Tongue (tissue), 2 donors: ENCODE results near the gene HES2. TPM values are rescaled to one million over a fixed set of nuclear protein-coding genes. Genes with fewer than 3 reads are reported as not detected.
"Not testable (repeated sequence)": the region's sequence is repeated elsewhere in the genome, so short reads cannot be mapped to it uniquely, and the experiment has no call there.

Experiments
- DNase-seq: peaks from one replicate; pipeline ENCODE4 v3.0.0-alpha.2; 2015
- total RNA-seq: library from RNA; depleted of rRNA; stranded (reverse); fragments of >200 nt; gene quantifications from one replicate; pipeline ENCODE4 v1.2.3, GENCODE V29; 2014

The HES2 gene, protein sequence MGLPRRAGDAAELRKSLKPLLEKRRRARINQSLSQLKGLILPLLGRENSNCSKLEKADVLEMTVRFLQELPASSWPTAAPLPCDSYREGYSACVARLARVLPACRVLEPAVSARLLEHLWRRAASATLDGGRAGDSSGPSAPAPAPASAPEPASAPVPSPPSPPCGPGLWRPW
- 3.2 TPM for total RNA-seq

DNA sequence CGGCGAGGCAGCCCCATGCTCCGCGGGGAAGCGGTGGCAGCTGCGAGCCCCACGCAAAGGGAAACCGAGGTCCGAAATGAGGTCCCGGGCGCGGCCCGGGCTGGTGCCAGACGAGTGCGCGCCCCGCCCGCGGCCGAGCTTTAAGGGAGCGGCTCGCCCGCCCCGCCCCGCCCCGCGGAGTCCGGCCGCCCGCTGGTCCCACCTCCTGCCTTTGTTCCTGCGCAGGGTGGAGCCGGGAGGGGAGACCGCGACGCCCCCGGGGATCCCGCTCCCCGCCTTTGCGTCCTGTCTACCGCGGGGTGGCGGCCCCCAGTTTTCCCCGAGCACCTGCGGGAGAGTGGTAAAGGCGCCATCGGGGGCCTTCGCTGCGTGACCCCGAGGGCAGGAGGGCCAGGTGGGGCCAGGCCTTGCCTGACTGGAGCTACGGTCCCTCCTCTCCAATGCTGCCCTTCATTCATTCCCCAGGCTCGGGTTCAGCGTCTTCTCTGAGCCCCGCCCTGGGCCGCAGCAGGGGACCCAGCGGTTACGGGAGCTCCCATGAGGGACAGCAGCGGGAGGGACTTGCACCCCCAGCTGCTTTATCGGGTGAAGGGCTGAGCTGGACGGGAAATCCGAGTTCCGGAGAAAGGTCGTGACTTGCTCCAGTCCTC is at the start of gene HES2:
HES2 (minus strand) TSS at position 116 of the 650 bp plus-strand sequence; CDS start at position 17, 99 bp downstream.
- no peak for DNase-seq

DNA sequence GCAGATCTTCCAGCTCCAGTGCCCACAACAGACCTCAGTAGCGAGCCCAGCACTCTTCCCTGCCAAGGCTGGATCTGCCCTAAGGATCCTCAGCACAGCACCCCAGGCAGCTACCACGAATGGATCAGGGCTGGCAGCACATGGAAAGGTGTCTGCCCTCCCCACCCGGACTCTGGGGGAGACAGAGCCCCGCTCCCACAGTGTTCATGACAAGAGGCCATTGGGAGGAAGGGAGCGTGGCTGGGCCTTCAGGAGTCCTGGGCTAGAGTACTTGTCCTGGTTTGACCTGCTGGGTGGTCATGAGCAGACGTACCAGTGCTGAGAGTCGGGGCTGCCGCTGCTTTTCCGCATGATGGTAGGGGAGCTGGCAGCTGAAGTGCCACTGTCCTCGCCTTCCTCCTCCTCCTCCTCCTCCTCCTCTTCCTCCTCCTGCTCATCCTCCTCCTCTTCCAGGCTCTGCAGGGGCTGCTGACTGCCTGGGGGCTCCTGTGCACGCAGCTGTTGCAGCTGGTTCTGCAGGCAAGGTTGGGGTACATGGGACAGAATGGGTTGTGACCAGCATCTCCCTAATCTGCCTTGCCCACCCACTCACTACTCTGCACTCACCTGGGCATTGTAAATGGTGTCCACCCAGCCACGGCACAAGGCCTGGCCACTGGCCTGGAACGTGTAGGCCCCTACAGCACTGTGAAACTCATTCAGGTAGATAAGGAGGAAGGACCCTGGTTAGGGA is 49.2 kb upstream of the HES2 start:
- DNase-seq, result no peak

DNA sequence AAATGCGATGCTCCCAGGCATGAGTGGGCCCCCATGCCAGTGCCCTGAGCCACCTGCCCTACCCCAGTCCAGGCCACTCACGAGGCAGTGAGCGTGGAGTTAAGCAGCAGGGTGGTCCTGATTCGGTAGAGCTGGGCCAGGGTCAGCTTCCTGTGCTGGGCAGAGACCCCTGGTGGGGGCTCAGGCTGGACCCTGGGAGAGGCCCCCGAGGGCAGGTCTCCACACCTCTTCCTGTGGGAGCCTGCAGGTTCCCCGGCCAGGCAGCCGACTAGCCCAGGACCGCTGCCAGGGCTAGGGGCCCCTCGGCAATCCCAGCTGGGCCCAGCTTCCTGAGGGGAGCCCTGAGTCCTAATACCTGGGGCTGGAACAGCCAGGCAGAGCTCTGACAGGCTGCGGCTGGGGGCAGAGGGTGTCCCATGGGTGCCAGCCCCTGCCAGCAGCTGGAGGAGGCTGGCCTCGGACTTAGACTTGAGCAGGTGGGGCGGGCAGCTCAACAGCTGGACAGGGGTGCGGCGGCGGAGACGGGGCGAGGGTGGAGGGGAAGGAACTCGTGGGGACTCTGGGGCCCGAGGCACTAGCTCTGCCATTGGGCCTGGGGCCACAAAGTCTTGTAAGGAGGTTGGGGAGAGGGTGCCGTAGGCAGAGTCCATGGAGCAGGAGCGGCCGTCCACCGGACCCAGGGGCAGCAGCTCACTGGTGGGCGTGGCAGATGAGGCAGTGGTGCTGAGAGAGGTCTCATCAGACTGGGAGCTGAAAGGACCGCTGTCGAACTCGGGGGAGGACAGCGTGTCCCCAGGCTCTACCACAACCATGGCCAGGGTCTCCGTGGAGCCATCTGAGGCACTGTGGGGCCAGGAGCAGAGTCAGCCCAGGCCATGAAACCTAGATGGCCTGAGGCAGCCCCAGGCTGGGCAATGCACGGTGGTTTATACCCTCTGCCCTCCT is 48.3 kb upstream of the HES2 start:
- DNase-seq, result no peak

DNA sequence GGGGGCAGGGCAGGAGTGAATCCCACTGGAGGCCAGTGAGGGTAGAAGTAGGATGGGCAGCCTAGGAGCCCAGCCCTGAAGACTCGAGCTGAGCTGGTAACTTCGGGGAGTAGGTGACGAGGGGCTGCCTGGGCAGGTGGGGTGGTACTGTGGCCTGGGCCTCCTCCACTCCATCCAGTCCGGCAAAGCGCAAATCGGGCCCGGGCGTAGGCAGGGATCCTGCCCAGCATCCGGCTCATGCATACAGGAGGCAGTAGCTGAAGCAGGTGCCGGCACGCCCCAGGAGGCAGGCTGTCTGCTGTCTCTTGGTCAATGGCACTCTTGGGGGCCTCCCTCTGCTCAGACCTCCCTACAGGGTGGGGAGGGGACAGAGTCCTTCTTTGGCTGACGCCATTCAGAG is 47.5 kb upstream of the HES2 start:
- DNase-seq, result no peak

DNA sequence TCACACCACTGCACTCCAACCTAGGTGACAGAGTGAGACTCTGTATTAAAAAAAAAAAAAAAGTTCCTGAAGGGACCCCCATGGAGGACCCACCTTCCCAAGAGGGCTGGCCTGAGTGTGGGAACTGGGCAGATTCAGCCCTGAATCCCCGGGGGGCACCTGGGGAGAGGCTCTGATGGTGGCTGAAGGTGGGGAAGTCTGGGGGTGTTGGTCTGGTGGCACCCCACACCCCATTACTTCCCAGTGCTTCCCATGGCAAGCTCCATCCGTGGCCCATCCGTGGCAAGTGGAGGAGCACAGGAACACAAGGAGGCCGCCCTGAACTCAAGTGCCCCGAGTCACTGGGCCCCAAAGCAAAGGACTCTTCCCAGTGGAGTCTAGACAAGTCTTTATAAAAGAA is 47.0 kb upstream of the HES2 start:
- DNase-seq, result no peak

DNA sequence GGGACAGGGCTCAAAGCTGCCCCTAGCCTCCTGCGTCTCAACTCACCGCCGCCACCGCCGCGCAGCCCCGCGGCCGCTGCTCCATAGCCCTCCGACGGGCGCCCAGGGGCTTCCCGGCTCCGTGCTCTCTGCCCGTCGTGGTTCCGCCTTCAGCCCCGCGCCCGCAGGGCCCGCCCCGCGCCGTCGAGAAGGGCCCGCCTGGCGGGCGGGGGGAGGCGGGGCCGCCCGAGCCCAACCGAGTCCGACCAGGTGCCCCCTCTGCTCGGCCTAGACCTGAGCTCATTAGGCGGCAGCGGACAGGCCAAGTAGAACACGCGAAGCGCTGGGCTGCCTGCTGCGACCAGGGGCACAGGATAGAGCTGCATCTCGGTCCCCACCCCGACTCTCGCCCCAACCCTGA is 46.3 kb upstream of the HES2 start, which contains the start of gene TNFRSF25:
TNFRSF25 (minus strand) TSS at position 151 of the 400 bp plus-strand sequence; CDS start at position 85, 66 bp downstream.
- no peak for DNase-seq

DNA sequence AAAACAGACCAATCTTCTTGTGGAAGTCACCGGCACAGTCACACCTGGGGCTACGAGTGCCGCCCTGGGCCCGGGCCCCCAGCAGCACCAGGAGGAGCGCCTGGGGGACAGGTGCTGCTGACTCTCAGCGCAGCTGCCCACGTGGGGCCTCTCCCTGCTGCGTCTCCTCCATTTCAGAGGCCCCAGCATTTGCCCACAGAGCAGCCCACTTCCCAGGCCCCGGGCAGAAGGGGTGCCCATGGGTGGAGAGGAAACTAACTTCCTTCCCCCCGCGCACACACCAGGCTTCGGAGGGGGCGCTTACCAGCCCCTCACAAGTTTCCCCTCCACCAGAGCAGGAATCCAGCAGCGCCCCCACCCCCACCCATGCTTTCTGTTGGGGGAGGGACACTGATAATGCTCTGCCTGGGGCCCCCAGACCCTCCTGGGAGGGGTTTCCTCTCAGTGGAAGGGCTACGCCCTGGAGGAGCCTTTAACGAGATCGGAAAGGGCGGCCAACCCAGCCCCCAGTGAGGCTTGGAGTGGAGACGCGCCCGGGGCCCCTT is 45.8 kb upstream of the HES2 start:
- DNase-seq, result no peak

DNA sequence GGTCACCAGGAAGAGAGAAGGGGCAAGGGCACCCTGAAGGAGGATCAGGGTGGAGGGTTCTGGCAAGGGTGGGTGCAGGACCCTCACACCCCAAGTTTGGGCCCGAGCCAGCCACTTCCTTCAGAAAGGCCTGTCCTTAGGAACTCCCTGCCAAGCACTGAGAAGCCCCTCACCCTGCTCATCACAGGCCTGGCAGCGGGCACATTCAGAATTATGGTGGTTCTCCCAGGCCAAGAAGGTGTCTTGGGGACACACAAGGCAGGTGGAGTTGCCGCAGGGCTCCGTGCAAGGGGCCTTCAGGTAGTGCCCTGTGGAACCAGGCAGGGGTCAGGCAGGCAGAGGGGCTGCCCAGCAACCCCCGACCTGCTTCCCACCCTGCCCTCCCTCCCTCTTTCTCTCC is 45.2 kb upstream of the HES2 start:
- no peak for DNase-seq

DNA sequence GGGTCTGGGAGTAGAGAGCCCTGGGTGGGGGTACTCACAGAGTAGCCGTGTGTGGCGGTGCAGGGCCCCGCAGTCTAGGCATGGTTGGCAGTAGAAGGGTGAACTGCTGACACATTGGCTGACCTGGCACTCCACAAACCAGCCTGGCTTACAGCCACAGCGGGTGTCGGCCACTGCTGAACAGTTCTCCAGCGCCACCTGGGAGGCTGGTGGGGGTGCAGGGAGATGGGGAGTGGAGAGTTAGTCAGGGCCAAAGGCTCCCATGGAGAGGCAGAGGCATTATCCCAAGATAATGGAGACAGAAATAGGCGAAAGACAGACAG is 44.8 kb upstream of the HES2 start:
- no peak for DNase-seq

DNA sequence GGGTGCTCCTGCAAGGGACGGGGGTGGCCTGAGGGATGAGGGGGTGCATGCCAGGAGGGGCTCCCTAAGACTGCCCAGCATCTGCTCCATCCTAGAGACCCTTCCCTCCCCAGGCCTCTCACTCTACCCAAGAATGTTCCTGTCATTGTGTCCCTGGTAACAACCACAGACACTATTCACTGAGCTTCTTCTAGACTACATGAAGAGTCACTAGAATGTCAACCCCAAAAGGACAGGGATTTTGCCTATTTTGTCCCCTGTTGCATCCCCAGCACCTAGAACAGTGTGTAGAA is 43.3 kb upstream of the HES2 start:
- no peak for DNase-seq

DNA sequence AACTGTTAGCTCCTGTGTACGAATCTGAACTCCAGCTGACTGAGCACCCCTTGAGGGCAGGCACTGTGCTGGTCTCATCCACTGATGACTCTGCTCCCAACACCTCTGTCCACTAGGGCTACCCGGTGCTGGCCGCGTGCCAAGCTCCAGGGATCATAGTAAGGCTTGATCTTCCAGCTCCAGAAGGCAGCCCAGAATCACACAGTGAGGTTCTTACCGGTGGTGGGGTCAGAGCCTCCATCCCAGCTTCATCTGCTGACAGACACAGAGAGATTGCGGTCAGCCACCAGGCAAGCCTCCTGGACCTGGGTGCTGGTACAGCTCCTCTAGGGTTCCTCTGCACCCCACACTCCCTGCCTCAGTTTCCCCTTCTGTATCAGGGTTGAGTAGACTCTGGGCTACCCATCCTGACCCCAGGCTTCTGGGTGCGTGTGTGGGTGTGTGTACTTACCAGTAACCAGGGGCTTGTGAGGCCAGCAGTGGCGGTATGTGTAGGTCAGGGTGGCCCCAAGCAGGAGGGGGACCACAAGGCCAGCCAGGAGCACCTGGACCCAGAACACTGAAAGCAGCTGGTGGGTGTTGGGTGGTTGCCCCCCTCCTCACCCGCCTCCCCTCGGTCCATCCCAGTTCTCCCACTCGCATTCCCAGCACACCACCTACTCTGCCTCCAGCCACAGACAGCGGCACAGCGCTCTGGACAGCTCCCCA is 42.8 kb upstream of the HES2 start:
- no peak for DNase-seq

DNA sequence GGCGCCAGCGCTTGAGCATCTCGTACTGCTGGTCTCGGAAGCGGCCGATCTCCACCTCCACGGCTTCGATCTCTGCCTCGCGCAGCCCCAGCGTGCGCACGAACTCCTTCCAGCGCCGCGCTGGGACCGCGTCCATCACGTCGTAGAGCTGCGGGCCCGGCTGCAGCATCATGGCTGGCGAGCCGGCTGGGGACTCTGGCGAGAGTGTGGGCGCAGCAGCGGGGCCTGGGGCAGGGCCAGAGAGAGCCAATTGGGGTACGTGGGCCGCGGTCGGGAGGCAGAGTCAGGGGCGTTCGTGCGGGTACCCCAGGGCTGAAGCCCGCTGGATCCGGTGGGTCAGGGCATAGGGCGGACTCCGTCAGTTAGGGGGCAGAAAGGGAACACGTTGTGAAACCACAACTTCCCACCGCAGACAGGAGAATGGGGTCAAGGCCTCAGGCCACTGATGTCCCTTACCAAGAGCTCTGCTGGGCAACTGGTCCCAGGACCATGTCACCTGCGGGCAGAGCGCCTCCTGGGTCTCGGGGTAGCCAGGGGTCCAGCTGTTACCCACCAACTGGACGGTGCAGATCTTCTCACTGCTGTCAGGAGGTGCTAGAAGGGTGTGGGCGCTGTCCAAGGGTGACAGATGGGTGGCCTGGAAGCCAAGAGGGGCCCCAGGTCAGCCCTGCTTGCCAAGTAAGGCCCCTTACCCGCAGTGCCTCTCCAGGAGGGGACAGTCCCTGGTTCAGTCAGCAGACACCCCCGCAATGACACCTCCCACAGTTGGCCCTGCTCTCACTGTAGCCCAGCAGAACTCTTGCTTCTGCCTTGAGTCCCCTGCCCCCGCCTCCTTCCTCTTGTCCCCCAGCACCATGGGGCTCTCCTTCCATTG is 42.1 kb upstream of the HES2 start:
- DNase-seq, result no peak

DNA sequence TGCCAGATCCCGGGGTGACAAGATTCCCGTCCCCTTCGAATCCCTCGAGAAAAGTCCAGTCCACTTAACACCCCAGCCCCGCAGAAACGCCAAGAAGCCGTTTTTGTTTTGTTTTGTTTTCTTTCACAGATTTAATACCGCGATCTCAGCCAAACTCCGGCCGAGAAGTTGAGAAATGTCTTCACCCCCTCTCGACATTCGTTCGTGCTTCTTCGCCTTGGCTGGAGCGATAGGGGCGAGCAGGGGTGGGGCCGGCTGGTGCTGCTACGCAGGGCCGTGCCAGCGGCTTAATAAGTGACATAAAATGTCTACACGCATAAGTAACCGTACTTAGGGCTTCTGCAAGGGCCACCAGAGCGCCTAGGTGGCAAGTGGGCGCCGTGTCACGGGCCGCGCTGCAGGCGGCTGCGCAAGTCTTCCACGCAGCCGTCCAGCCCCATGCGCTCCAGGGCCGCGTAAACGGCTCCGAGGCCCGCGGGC is 41.4 kb upstream of the HES2 start:
- DNase-seq, result no peak

DNA sequence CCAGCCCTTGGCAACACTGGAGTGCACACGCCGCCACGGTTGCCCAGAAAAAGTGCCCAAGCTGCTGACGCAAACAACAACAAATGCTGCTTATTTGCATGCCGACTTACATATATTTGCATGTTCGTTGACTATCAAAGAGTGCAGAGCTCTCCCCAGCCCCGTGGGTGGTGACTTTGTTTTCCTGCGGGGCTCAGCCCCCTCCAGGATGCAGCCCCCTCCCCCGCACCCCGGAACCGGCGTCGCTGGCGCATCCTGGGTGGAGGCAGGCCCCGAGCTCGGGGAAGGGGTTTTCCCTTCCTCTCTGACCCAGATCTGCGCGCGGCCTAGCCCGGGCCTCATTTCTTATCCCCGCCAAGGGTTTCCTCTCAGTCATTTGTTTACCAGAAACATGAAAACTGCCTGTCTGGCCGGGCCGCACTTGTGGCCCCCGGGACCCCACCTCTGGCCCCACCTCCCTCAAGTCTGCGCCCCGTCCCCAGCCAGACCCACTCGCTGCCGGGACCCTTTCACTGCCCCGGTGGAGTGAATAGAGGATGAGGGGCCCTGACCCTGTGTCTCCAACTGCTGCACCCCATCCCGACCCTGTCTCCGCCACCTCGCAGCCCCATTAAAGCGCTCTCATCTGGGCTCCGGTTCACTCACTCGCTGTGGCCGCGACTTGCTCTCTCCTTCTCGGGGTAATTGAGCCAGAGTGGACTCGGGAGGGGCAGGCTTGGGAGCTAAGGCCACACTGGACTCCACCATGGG is 40.8 kb upstream of the HES2 start:
- DNase-seq, result no peak

DNA sequence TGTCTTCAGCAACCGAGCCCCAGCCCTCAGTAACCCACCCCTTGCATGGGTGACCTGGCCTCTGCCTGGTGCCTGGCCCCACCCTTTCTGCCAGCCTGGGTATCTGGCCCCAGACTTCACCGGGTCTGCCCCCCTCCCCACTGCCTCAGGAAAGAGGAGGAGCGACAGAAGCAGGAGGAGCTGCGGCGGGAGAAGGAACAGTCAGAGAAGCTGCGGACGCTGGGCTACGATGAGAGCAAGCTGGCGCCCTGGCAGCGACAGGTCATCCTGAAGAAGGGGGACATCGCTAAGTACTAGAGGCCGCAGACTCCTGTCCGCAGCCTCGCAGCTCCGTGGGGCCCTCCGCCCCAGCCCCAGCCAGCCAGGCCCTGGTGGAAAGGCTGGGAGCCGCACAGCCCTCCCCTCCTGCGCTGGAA is 40.1 kb upstream of the HES2 start:
- DNase-seq, result no peak

DNA sequence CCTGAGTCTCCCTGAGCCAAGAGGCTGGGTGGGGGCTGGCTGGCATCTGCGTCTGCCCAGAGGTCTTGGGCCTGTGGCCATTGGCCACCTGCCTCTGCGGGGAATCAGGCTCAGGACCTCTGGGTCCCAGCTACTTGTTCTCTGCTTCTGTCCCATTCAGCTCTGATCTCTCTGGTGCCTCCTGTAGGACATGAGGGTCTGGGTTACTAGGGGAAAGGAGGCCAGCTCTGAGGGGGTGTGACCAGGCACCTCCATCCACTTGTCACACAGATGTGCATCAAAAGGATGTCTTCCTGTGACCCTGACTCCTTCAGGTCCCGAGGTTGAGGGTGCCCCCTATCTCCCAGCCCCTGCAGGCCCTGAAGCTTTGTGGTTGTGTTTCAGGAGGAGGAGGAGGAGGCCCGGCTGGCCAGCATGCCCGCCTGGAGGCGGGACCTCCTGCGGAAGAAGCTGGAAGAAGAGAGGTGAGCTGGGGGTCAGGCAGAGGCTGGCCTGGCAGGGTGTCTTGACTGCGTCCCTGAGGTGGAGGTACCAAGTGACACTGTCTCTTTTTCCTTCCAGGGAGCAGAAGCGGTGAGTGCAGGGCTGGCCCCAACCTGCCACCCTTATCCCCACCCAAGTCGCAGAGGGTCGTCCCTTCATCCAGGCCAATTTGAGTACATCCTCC is 37.2 kb upstream of the HES2 start:
- no peak for DNase-seq

DNA sequence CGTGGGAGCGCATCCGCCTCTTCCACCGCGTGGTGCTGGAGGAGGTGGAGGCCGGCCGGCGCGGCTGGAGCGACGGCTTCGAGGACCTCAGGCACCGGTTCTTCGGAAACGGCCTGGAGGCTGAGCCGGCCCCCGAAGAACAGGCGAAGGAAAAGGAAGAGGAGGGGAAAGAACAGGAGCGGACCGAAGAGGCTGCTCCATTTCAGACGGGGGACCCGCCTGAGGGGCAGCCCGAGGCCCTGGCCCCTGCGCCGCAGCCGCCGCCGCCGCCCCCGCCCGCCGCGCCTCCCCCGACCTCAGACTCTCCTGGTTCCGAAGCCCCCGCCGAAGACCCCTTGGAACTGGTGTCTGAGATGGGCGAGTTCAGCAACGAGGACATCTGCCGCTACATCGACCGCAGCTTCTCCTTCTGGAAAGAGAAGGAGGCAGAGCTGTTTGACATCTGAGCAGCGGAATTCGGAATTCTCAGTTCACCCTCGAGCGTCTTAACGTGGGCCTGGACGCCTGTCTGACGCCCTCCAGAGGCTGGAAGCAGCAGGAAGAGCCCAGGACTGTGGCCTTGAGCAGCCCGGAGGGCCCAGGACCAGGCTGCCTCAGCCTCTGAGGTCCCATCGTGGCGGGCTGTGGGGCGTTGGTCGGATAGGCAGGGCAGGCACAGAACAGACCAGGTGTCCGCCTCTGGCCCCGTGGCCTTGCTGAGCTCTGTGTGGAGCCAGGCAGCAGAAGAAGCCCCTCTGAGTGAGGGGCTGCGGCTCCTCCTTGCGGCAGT is 36.2 kb upstream of the HES2 start:
- not testable (repeated sequence) for DNase-seq
